OCI-LY1 (cell line): ENCODE measurements around the gene PMAIP1.

Experiments used
- H2AFZ ChIP-seq: fragments of 200-600 bp; sonication (generic), shearing (Covaris generic); 2 replicates; pipeline ENCODE4 v1.6.0; 2014; ENCODE audit warnings: antibody characterized with exemption, mild to moderate bottlenecking, low read length
- H3F3A ChIP-seq: fragments of 200-600 bp; sonication (generic), shearing (Covaris generic); 2 replicates; pipeline ENCODE4 v1.6.0; 2014; ENCODE audit warnings: mild to moderate bottlenecking, antibody characterized with exemption, low read length, moderate library complexity; ENCODE audit not compliant: insufficient read depth
- H3K27ac ChIP-seq: fragments of 200-600 bp; sonication (generic); 2 replicates; pipeline ENCODE4 v1.5.1; 2014; ENCODE audit warnings: low read length, mixed run types, mild to moderate bottlenecking, low read depth; ENCODE audit not compliant: poor library complexity, severe bottlenecking
- H3K27me3 ChIP-seq: fragments of 200-600 bp; sonication (generic); 2 replicates; pipeline ENCODE4 v1.6.0; 2014; ENCODE audit warnings: antibody characterized with exemption, mild to moderate bottlenecking, low read length, moderate library complexity; ENCODE audit not compliant: insufficient read depth
- H3K36me3 ChIP-seq: fragments of 200-600 bp; sonication (generic); 2 replicates; pipeline ENCODE4 v1.6.1; 2014; ENCODE audit warnings: mild to moderate bottlenecking, antibody characterized with exemption, low read length, moderate library complexity, mixed read lengths; ENCODE audit not compliant: insufficient read depth
- H3K4me1 ChIP-seq: fragments of 200-600 bp; sonication (generic); 2 replicates; pipeline ENCODE4 v1.5.1; 2014; ENCODE audit warnings: mild to moderate bottlenecking, low read length, moderate library complexity; ENCODE audit not compliant: insufficient read depth, severe bottlenecking
- H3K4me2 ChIP-seq: fragments of 200-600 bp; sonication (generic), shearing (Covaris generic); 2 replicates; pipeline ENCODE4 v1.6.1; 2014; ENCODE audit warnings: low read length
- H3K4me3 ChIP-seq: fragments of 200-600 bp; sonication (generic); 2 replicates; pipeline ENCODE4 v1.5.1; 2014; ENCODE audit warnings: low read length, low read depth, mild to moderate bottlenecking, mixed read lengths; ENCODE audit not compliant: poor library complexity, severe bottlenecking
- H3K79me2 ChIP-seq: fragments of 200-600 bp; shearing (Covaris generic); 2 replicates; pipeline ENCODE4 v1.6.1; 2016; ENCODE audit warnings: mixed run types, low read length, mixed read lengths; ENCODE audit not compliant: insufficient read depth
- H3K9ac ChIP-seq: fragments of 200-600 bp; sonication (generic), shearing (Covaris generic); 2 replicates; pipeline ENCODE4 v1.6.1; 2014; ENCODE audit warnings: mild to moderate bottlenecking, low read length, mixed read lengths
- H3K9me2 ChIP-seq: fragments of 200-600 bp; sonication (generic), shearing (Covaris generic); 2 replicates; pipeline ENCODE4 v1.6.1; 2014; ENCODE audit warnings: low read depth, mild to moderate bottlenecking, low read length, mixed read lengths
- H3K9me3 ChIP-seq: fragments of 200-600 bp; shearing (Covaris generic); 2 replicates; pipeline ENCODE4 v1.6.1; 2014; ENCODE audit warnings: low read length, mixed read lengths
- H4K20me1 ChIP-seq: fragments of 200-600 bp; sonication (generic), shearing (Covaris generic); 2 replicates; pipeline ENCODE4 v1.6.0; 2016; ENCODE audit warnings: mild to moderate bottlenecking, low read length; ENCODE audit not compliant: insufficient read depth
- CTCF ChIP-seq: fragments of 200-600 bp; sonication (generic), shearing (Covaris generic); IDR thresholded peaks from 2 replicates; pipeline ENCODE4 v1.5.1; 2017; ENCODE audit warnings: mild to moderate bottlenecking, antibody characterized with exemption, low read length, moderate library complexity, mixed read lengths
- EZH2 ChIP-seq: fragments of 200-600 bp; sonication (generic), shearing (Covaris generic); IDR thresholded peaks from 2 replicates; pipeline ENCODE4 v1.8.0; 2017; ENCODE audit warnings: borderline replicate concordance, mixed run types, mild to moderate bottlenecking, antibody characterized with exemption, low read length, moderate library complexity, mixed read lengths

Gene PMAIP1

GRCh38 chr18:59893971-59894370 lies 5.8 kb upstream of the PMAIP1 start:
- Histone ChIP-seq H3K9ac (no peak overlapping the region), H3K36me3 (peaks cover 12% of the 10 kb centered on the region), H4K20me1 (no peaks in the 10 kb centered on the region), H3K4me1 (peaks cover 28% of the 10 kb centered on the region), H3K9me3 (no peaks in the 10 kb centered on the region), H3K4me2 (no peak overlapping the region), H3K9me2 (no peaks in the 10 kb centered on the region), H3K27ac (no peak overlapping the region), H3K27me3 (no peaks in the 10 kb centered on the region), H3F3A (no peaks in the 10 kb centered on the region; the same call in 1 of the 2 replicates), H3K4me3 (no peak overlapping the region), H2AFZ (no peak overlapping the region), H3K79me2 (peaks cover 5% of the 10 kb centered on the region; the same call in 1 of the 2 replicates)
- TF ChIP-seq CTCF = no peak
- TF ChIP-seq EZH2 = no peak

DNA sequence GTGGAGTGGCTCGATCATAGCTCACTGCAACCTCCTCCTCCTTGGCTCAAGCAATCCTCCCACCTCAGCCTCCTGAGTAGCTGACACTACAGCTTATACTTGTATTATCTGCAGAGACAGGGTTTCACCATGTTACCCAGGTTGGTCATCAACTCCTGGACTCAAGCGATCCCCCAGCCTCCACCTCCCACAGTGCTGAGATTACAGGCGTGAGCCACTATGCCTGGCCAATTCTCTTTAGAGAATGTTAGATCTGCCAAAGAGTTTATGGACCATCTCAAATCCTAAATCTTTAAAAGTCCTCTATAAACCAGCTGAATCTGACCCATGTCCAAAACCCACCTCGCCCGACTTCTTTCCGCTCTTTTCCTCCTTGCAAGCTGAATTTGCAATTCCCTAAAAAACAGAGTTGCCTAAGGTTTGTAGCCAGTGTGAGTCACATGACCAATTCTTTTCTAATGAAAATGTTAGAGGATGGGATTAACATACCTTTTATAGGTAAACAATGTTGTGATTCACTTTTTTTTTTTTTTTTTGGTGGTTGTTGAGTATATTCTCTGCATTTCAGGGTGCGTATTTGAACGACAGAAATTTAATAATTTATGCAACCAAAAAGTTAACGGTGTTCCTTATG lies 2.4 kb upstream of the PMAIP1 start:
- no peaks in the 10 kb centered on the region for H3K27me3 ChIP-seq
- no peak overlapping the region for H2AFZ ChIP-seq
- no peaks in the 10 kb centered on the region for H3K9me2 ChIP-seq
- H4K20me1 ChIP-seq = no peaks in the 10 kb centered on the region
- H3K9ac ChIP-seq = no peak overlapping the region
- no peak overlapping the region for H3K27ac ChIP-seq
- H3K4me2 ChIP-seq = no peak overlapping the region
- H3F3A ChIP-seq = no peaks in the 10 kb centered on the region; the same call in 1 of the 2 replicates
- H3K79me2 ChIP-seq = peaks cover 37% of the 10 kb centered on the region
- H3K4me1 ChIP-seq = peaks cover 20% of the 10 kb centered on the region
- TF ChIP-seq EZH2 (no peak), CTCF (no peak)
- H3K36me3 ChIP-seq = peaks cover 35% of the 10 kb centered on the region
- no peaks in the 10 kb centered on the region for H3K9me3 ChIP-seq
- H3K4me3 ChIP-seq = no peak overlapping the region

DNA sequence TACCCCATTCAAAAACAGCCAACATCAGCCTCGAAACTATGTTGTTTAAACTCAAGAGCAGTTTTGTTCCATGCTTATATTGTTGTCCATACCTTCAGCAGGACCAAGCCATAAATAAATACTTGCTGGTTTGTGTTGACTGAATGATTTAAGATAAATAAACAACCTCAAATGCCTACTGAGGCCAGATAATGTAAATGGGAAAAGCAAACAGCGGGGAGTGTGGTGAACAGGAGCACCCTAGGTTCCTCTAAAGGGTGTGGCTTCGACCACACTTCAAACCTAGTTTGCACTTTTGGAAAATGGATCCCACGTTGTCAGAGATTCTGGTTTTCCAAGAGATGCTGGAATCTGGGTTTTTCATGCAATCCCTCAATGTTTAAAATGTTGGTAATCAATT lies 1.7 kb upstream of the PMAIP1 start:
- Histone ChIP-seq H3K9ac (no peak overlapping the region), H3K27ac (no peak overlapping the region)

More for the DNA sequence above, 1.7 kb upstream of the PMAIP1 start:
- TF ChIP-seq EZH2 (no peak), CTCF (no peak)
- no peaks in the 10 kb centered on the region for H3K9me3 ChIP-seq
- no peaks in the 10 kb centered on the region for H3K9me2 ChIP-seq
- peaks cover 44% of the 10 kb centered on the region for H3K79me2 ChIP-seq
- H4K20me1 ChIP-seq = no peaks in the 10 kb centered on the region
- peaks cover 42% of the 10 kb centered on the region for H3K36me3 ChIP-seq
- H3K27me3 ChIP-seq = no peaks in the 10 kb centered on the region
- H2AFZ ChIP-seq = no peak overlapping the region
- H3F3A ChIP-seq = no peaks in the 10 kb centered on the region; the same call in 1 of the 2 replicates
- peaks cover 22% of the 10 kb centered on the region for H3K4me1 ChIP-seq
- H3K4me3 ChIP-seq = peak overlapping the region; percentile 94
- H3K4me2 ChIP-seq = peak overlapping the region; percentile 78; the same call in 1 of the 2 replicates
